ENCODE data around the gene TRAIP. TPM values are rescaled to one million over a fixed set of nuclear protein-coding genes. Genes with fewer than 3 reads are reported as not detected.

Gene TRAIP
- total and polyA plus RNA-seq, 5 donors from 2014 or later = 0.52 to 7.9 (median 2.4) TPM

DNA sequence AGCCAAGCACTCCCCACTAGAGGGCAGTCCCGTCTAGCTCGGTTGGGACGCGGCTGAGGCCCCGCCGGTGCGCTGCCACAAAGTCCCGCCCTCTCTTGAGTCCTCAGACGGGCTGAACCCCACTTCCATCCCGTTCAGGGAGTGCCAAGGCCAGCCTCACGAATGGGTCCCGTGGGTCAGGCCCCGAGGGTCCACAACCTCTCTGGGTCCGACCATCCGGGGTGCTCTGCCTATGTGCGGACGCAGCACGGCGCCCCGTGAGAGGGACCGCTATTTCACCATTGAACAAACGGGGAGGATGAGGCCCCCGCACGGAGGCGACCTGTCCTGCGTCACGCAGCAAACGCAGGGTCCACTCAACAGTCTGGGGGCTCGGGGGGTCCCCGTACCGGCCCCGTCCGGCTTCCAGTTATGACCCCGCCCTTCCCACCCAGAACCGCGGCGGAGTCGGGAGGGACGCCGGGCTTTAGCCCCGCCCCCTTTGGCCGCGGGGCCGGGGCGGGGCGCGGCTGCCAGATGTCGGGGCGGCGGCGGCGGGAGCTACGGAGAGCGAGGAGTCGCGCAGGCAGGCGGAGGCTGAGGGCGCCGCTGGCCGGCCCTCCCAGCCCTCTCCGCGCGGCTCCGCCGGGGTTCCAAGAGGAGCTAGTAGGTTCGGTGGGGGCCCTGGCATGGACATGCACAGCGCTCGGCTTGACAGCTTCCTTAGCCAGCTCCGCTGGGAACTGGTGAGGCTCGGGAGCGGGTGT, 53.5 kb downstream of the TRAIP start, which contains the start of gene INKA1:
INKA1 (plus strand) TSS at position 543 of the 746 bp plus-strand sequence; CDS start at position 675, 132 bp downstream.
- peak; percentile 87 to 89 for ATAC-seq (ENCODE audit: low read depth in 2 of 2)
- Mint-ChIP-seq H3K36me3 (no peaks in the 10 kb centered on the region), H3K9me3 (peaks cover 0 to 1% (median 0%) of the 10 kb centered on the region in 7 donors), H3K4me3 (peak within 1 kb of the TSS; percentile 89 to 92 (median 92)), H3K27me3 (peaks cover 32% of the 10 kb centered on the region), H3K27ac (peak within 1 kb of the TSS; percentile 91 to 96 (median 92)), H3K4me1 (peaks cover 4 to 45% (median 10%) of the 10 kb centered on the region in 4 donors)
- no peaks in the 10 kb centered on the region for H3K9me3 ChIP-seq (ENCODE audit: control insufficient read depth in 2 of 2, low read length in 2 of 2)
- H3K4me3 ChIP-seq (ENCODE audit: low read depth, low read length) = peak within 1 kb of the TSS; percentile 57
- peak; percentile 80 to 90 (median 88) for DNase-seq
- peaks cover 39% of the 10 kb centered on the region for H3K4me1 ChIP-seq (ENCODE audit: control insufficient read depth, insufficient read depth, low read length, poor library complexity, severe bottlenecking)
- H3K27me3 ChIP-seq (ENCODE audit: control insufficient read depth, insufficient read depth, low read length) = no peaks in the 10 kb centered on the region
- H3K36me3 ChIP-seq (ENCODE audit: control insufficient read depth, insufficient read depth, low read length) = peaks cover 3% of the 10 kb centered on the region
- H3K27ac ChIP-seq (ENCODE audit: insufficient read depth, low read length, poor library complexity, severe bottlenecking) = peak within 1 kb of the TSS; percentile 78

DNA sequence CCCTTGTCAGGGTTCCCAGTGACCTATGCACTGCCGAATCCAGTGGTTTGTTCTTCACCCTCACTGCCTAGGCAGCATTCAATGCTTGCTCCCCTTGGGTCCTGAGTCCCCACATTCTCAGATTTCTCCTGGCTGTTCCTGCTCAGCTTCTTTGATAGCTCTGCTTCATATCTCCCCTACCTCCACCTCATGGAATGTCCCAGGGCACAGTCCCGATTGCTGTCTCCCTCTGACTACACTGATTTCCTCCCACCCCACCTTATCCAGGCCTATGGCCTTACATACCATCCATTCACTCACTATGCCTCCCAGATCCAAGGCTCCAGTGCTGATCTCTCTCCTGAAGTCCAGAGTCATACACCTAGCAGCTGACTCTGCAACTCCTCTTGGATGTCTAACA, 55.2 kb downstream of the TRAIP start:
- Histone ChIP-seq H3K9me3 (ENCODE audit: control insufficient read depth in 2 of 2, low read length in 2 of 2) (no peaks in the 10 kb centered on the region), H3K27ac (ENCODE audit: insufficient read depth, low read length, poor library complexity, severe bottlenecking) (no peak overlapping the region), H3K36me3 (ENCODE audit: control insufficient read depth, insufficient read depth, low read length) (no peaks in the 10 kb centered on the region), H3K27me3 (ENCODE audit: control insufficient read depth, insufficient read depth, low read length) (no peaks in the 10 kb centered on the region), H3K4me3 (ENCODE audit: low read depth, low read length) (no peak overlapping the region), H3K4me1 (ENCODE audit: control insufficient read depth, insufficient read depth, low read length, poor library complexity, severe bottlenecking) (peaks cover 22% of the 10 kb centered on the region)
- peaks cover 4 to 28% (median 6%) of the 10 kb centered on the region in 4 donors for H3K4me1 Mint-ChIP-seq
- ATAC-seq (ENCODE audit: low read depth in 2 of 2) (no peak), DNase-seq (no peak)
- H3K27ac Mint-ChIP-seq = no peak overlapping the region
- peaks cover 41% of the 10 kb centered on the region for H3K27me3 Mint-ChIP-seq
- peaks cover 0 to 1% (median 0%) of the 10 kb centered on the region in 7 donors for H3K9me3 Mint-ChIP-seq
- H3K36me3 Mint-ChIP-seq = no peaks in the 10 kb centered on the region
- H3K4me3 Mint-ChIP-seq = peak overlapping the region in 2 of 4 donors; percentile 74 to 89

DNA sequence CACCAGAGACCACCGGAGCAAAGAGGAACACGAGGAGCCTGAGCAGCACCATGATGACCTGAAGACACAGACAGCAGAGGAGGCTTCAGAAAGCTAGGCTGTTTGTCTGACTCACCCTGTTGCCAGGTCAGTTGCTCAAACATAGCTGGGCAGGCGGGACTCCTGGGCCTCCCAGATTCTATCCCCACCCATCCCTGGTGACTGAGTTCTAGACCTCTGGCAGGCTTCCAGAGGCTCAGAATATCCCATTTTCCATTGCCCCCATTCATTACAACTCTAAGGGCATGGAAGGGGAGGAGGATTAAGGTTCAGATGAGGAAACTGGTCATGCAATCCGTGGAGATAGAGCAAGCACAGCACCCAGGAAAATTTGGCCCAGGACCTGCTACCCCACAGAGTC, 56.6 kb downstream of the TRAIP start, which contains the start of gene CDHR4:
CDHR4 (minus strand) TSS at position 113 of the 400 bp plus-strand sequence; CDS start at position 52, 61 bp downstream.
- H3K4me3 Mint-ChIP-seq = peak within 1 kb of the TSS in 2 of 4 donors; percentile 10 to 38
- no peak within 1 kb of the TSS for H3K4me3 ChIP-seq (ENCODE audit: low read depth, low read length)
- peaks cover 0 to 1% (median 0%) of the 10 kb centered on the region in 7 donors for H3K9me3 Mint-ChIP-seq
- H3K36me3 ChIP-seq (ENCODE audit: control insufficient read depth, insufficient read depth, low read length) = no peaks in the 10 kb centered on the region
- H3K27me3 ChIP-seq (ENCODE audit: control insufficient read depth, insufficient read depth, low read length) = no peaks in the 10 kb centered on the region
- H3K4me1 ChIP-seq (ENCODE audit: control insufficient read depth, insufficient read depth, low read length, poor library complexity, severe bottlenecking) = peaks cover 14% of the 10 kb centered on the region
- H3K27ac Mint-ChIP-seq = no peak within 1 kb of the TSS
- ATAC-seq (ENCODE audit: low read depth in 2 of 2) (no peak), DNase-seq (no peak)
- no peaks in the 10 kb centered on the region for H3K9me3 ChIP-seq (ENCODE audit: control insufficient read depth in 2 of 2, low read length in 2 of 2)
- no peaks in the 10 kb centered on the region for H3K36me3 Mint-ChIP-seq
- peaks cover 41% of the 10 kb centered on the region for H3K27me3 Mint-ChIP-seq
- H3K27ac ChIP-seq (ENCODE audit: insufficient read depth, low read length, poor library complexity, severe bottlenecking) = no peak within 1 kb of the TSS
- peaks cover 4 to 15% (median 6%) of the 10 kb centered on the region in 4 donors for H3K4me1 Mint-ChIP-seq

DNA sequence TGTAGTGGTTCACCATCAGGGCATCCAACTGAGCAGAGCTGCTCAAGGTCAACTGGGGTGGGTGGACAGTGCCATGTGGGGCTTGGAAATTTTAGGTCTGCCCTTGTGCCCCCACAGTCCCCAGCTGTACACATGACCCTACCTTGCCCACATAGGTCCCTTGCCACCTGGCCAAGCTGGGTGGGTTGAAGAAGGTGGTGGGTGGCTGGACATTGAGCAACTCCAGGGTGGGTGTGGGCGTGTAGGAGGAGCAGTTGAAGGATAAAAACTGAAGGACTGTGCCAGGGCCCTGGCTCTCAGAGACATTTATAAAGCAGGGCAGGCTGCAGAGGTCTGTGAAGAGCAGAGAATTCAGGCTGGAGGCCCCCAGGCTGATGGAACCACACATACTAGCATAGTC, 57.3 kb downstream of the TRAIP start:
- peaks cover 0 to 1% (median 0%) of the 10 kb centered on the region in 7 donors for H3K9me3 Mint-ChIP-seq
- DNase-seq = no peak
- no peaks in the 10 kb centered on the region for H3K9me3 ChIP-seq (ENCODE audit: control insufficient read depth in 2 of 2, low read length in 2 of 2)

DNA sequence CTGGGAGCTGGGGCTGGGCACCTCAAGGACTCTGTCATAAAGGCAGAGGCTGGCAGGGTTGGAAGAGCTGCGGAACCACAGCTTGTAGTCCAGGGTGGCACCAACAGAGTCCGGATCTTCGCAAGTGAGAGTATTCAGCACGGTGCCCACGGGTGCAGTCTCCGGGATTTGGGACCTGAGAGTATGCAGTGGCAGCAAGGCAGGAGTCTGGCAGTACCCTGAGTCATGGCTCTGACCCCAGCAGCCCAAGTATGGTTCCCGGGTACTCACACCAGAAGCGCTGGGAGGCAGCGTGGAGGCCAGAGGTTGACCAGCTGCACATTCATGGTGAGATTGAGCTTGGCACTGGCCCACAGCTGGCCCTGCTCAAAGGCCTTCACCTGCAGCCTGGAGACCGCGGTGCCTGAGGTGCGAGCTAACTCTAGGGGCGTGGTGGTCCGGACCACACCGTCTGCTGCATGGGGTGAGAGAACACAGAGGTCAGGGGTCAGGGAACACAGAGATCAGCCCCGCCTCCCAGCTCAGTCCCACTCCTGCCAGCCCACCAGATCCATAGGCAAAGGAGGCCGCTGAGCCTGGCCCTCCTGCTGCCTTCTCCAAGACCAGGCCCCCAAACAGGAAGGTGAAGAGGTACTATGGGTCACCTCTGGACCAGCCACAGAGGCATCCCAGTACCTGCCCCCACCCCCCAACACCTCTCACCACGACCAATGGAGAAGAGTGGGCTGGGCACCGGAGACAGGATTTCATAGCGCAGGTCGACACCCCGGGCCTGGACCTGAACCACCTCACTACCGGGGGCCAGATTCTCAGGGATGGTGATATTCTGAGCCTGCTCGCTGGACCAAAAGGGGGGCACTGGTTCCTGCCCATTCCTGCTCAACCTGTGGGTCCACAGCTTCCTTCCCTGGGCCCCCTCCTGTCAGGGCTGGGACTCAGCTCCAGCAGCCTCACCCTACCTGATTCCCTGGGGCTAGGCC, 61.1 kb downstream of the TRAIP start:
- no peak overlapping the region for H3K27ac Mint-ChIP-seq

More for the DNA sequence above, 57.3 kb downstream of the TRAIP start:
- Histone ChIP-seq H3K27me3 (ENCODE audit: control insufficient read depth, insufficient read depth, low read length) (no peaks in the 10 kb centered on the region), H3K4me3 (ENCODE audit: low read depth, low read length) (no peak overlapping the region), H3K36me3 (ENCODE audit: control insufficient read depth, insufficient read depth, low read length) (no peaks in the 10 kb centered on the region), H3K27ac (ENCODE audit: insufficient read depth, low read length, poor library complexity, severe bottlenecking) (no peak overlapping the region), H3K4me1 (ENCODE audit: control insufficient read depth, insufficient read depth, low read length, poor library complexity, severe bottlenecking) (peaks cover 13% of the 10 kb centered on the region)
- no peak overlapping the region for H3K27ac Mint-ChIP-seq
- H3K4me1 Mint-ChIP-seq = peaks cover 4 to 11% (median 5%) of the 10 kb centered on the region in 4 donors
- H3K4me3 Mint-ChIP-seq = peak overlapping the region in 2 of 4 donors; percentile 10 to 38
- peaks cover 41% of the 10 kb centered on the region for H3K27me3 Mint-ChIP-seq
- ATAC-seq (ENCODE audit: low read depth in 2 of 2) = no peak
- H3K36me3 Mint-ChIP-seq = no peaks in the 10 kb centered on the region

DNA sequence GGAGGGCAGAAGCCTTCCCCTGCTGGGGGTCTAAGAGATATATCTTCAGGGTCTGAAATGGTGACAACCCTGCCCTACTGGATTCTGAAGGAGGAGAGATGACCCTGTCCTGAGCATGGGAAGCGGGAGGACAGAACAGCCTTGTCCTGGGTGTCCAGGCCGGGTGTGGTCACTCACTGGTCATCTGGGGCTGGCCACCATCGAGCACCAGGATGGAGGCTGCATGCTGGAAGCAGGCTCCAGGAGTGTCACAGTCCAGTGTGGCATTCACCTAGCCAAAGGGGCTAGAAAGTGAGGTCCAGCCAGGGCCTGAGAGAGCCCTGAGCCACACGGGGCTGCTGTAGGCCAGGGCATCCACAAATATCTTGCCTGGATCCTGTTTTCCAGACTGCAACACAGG, 61.9 kb downstream of the TRAIP start:
- no peaks in the 10 kb centered on the region for H3K9me3 ChIP-seq (ENCODE audit: control insufficient read depth in 2 of 2, low read length in 2 of 2)
- no peak overlapping the region for H3K27ac Mint-ChIP-seq

More for the DNA sequence above, 61.1 kb downstream of the TRAIP start:
- H3K36me3 ChIP-seq (ENCODE audit: control insufficient read depth, insufficient read depth, low read length) = no peaks in the 10 kb centered on the region
- DNase-seq (no peak), ATAC-seq (ENCODE audit: low read depth in 2 of 2) (no peak)
- no peak overlapping the region for H3K4me3 ChIP-seq (ENCODE audit: low read depth, low read length)
- Mint-ChIP-seq H3K4me3 (no peak overlapping the region), H3K27me3 (peaks cover 42% of the 10 kb centered on the region), H3K36me3 (no peaks in the 10 kb centered on the region), H3K9me3 (peaks cover 0 to 1% (median 0%) of the 10 kb centered on the region in 7 donors), H3K4me1 (peaks cover 0 to 14% (median 1%) of the 10 kb centered on the region in 4 donors)
- no peaks in the 10 kb centered on the region for H3K9me3 ChIP-seq (ENCODE audit: control insufficient read depth in 2 of 2, low read length in 2 of 2)
- H3K4me1 ChIP-seq (ENCODE audit: control insufficient read depth, insufficient read depth, low read length, poor library complexity, severe bottlenecking) = no peaks in the 10 kb centered on the region
- no peak overlapping the region for H3K27ac ChIP-seq (ENCODE audit: insufficient read depth, low read length, poor library complexity, severe bottlenecking)
- no peaks in the 10 kb centered on the region for H3K27me3 ChIP-seq (ENCODE audit: control insufficient read depth, insufficient read depth, low read length)

DNA sequence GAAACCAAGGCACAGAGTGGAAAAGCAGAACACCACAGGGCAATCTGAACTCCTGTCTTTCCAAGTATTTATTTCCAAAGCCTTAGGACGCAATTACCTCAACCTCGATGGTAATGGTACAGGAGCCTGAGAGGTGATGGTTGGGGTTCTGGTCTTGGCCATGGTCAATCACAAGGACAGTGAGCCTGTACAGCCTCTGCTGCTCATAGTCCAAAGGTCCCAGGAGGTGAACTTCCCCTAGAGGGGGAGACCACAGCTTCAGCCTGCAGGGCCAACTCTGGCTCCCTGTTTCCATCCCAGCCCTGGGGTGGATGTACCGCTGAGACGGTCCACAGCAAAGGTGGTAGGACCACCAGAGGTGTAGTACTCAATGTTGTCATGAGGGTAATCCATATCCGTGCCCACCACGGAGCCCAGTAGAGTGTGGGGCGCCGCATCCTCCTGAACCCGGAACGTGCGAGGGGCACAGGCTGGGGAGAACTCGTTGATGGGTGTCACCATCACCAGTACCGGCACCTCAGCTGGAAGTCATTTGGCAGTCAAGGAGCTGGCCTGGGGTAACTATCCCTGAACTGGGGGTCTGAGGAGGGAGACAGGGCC, 62.8 kb downstream of the TRAIP start:
- Mint-ChIP-seq H3K4me1 (peaks cover 0 to 19% (median 3%) of the 10 kb centered on the region in 4 donors), H3K27ac (no peak overlapping the region), H3K36me3 (no peaks in the 10 kb centered on the region), H3K9me3 (peaks cover 0 to 1% (median 0%) of the 10 kb centered on the region in 7 donors), H3K27me3 (peaks cover 46% of the 10 kb centered on the region), H3K4me3 (no peak overlapping the region)
- Histone ChIP-seq H3K4me3 (ENCODE audit: low read depth, low read length) (no peak overlapping the region), H3K4me1 (ENCODE audit: control insufficient read depth, insufficient read depth, low read length, poor library complexity, severe bottlenecking) (no peaks in the 10 kb centered on the region), H3K27me3 (ENCODE audit: control insufficient read depth, insufficient read depth, low read length) (no peaks in the 10 kb centered on the region), H3K27ac (ENCODE audit: insufficient read depth, low read length, poor library complexity, severe bottlenecking) (no peak overlapping the region), H3K36me3 (ENCODE audit: control insufficient read depth, insufficient read depth, low read length) (no peaks in the 10 kb centered on the region), H3K9me3 (ENCODE audit: control insufficient read depth in 2 of 2, low read length in 2 of 2) (no peaks in the 10 kb centered on the region)
- DNase-seq (no peak), ATAC-seq (ENCODE audit: low read depth in 2 of 2) (no peak)

More for the DNA sequence above, 61.9 kb downstream of the TRAIP start:
- Histone ChIP-seq H3K36me3 (ENCODE audit: control insufficient read depth, insufficient read depth, low read length) (no peaks in the 10 kb centered on the region), H3K27ac (ENCODE audit: insufficient read depth, low read length, poor library complexity, severe bottlenecking) (no peak overlapping the region), H3K27me3 (ENCODE audit: control insufficient read depth, insufficient read depth, low read length) (no peaks in the 10 kb centered on the region), H3K4me1 (ENCODE audit: control insufficient read depth, insufficient read depth, low read length, poor library complexity, severe bottlenecking) (no peaks in the 10 kb centered on the region), H3K4me3 (ENCODE audit: low read depth, low read length) (no peak overlapping the region)
- ATAC-seq (ENCODE audit: low read depth in 2 of 2) (no peak), DNase-seq (no peak)
- Mint-ChIP-seq H3K36me3 (no peaks in the 10 kb centered on the region), H3K4me3 (no peak overlapping the region), H3K4me1 (peaks cover 0 to 19% (median 3%) of the 10 kb centered on the region in 4 donors), H3K9me3 (peaks cover 0 to 1% (median 0%) of the 10 kb centered on the region in 7 donors), H3K27me3 (peaks cover 44% of the 10 kb centered on the region)
